GM12864 (cell line): ENCODE data around the gene RASGRP1.

Experiments
- DNase-seq: peaks from one replicate; pipeline ENCODE4 v3.0.0-alpha.2; 2011; ENCODE audit warnings: low read depth
- H3K4me3 ChIP-seq: 2 replicates; pipeline ENCODE4 v1.5.1; 2011; ENCODE audit warnings: mild to moderate bottlenecking, low read depth, low read length, control low read depth
- TF ChIP-seq, protein P1 (sequence below): IDR thresholded peaks from 2 replicates; pipeline ENCODE4 v1.5.1; 2011; ENCODE audit warnings: low read depth, mild to moderate bottlenecking, moderate library complexity, low read length, control low read depth, inconsistent platforms; ENCODE audit errors: missing control alignments

Gene RASGRP1

DNA sequence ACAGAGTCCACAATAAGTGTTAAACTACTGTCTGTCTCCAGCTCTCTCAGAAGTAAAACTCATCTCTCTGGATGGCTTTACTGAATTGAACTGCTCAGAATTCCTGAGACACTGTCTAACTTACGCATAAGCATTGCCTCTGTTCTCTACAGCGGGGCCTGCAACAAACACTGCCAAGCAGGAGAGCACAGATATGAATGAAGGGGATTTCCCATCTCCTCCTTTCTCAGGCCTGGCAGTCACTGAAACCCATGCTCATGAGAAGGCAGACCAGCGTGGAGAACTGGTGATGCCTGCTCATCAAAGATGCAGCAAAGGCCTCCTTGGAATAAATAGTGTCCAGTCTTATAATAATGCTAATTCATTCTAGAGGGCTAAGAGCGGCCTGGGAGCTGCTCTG lies 10.3 kb downstream of the RASGRP1 start:
- DNase-seq, result no peak
- H3K4me3 ChIP-seq, result no peak overlapping the region
- TF ChIP-seq, protein P1, sequence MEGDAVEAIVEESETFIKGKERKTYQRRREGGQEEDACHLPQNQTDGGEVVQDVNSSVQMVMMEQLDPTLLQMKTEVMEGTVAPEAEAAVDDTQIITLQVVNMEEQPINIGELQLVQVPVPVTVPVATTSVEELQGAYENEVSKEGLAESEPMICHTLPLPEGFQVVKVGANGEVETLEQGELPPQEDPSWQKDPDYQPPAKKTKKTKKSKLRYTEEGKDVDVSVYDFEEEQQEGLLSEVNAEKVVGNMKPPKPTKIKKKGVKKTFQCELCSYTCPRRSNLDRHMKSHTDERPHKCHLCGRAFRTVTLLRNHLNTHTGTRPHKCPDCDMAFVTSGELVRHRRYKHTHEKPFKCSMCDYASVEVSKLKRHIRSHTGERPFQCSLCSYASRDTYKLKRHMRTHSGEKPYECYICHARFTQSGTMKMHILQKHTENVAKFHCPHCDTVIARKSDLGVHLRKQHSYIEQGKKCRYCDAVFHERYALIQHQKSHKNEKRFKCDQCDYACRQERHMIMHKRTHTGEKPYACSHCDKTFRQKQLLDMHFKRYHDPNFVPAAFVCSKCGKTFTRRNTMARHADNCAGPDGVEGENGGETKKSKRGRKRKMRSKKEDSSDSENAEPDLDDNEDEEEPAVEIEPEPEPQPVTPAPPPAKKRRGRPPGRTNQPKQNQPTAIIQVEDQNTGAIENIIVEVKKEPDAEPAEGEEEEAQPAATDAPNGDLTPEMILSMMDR, result no peak

DNA sequence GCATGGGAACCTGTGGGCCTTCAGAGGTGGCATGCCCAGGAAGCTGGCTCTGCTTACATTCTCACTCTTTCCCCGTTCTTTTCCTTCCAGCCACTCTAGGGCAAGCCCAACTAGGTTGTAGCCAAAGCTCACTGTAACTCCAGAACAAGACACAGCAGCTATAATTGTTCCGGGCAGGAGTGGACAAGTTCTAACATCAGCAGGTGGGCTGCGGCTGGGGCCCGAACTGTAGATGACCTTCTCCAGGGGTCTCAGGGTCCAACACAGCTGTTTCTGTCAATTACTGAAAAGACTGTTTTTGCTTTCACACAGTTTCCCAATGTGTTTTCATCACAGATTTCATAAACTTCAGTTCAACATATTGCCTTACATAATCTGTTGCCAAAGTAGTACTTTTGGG lies 11.5 kb downstream of the RASGRP1 start:
- DNase-seq, result no peak
- no peak overlapping the region for H3K4me3 ChIP-seq
- TF ChIP-seq, protein P1, result no peak

DNA sequence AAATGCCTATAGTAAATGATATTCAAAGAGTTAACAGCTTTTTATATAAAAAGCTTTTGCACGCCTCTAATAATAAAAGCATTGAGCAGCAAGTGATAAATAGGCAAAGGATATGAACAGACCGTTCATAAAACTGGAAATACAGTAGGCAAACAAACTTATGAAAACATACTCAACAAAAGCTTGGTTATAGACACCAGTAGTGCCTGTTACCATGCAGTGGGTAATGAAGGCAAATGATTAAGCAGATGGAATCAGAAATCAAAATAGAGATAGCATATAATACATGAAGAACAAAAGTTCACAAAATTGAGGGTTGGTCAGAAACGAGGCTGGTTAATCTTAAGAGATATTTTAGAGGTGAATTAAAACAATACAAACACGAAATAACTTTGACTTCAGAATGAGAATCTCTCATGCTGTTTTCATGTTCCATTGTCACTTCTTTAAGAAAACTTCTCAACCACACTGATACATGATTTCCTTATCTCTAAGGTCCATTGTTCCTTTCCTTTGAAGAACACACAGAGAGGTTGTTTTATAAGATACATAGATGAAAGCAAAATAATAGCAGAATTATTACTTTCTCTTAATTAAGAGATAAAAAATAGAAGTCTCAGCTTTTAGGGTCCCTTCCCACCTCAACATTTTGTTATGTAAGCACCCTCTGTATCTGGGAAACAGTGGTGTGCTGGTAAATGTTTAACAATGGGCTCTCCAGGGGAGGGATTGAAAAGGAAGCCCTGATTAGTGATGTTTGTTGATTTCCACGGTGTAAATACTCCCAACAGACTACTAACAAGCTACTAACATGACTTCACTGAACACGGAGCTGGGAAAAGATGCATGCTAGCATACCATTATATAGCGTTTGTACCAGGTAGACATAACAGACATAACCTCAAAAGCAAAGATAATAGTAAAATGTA lies 12.6 kb downstream of the RASGRP1 start:
- TF ChIP-seq, protein P1, result no peak
- DNase-seq, result no peak

DNA sequence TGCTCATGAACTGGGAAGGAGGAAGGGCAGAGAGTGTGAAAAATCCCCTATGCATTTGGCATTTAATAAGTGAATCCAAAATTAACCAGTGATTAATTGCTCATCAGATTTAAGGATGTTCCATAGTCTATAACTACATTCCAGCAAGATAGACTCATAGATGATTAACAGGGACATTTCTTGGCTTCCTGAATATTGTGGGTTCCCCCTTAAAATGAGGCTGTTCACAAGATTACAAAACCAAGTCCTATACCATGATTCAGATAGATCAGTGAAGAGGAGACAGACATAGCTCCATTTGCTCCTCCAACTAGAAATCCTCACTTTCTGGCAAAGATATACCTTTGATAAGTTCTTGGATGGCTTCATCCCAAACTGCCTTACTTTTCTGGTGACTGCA lies 15.4 kb downstream of the RASGRP1 start:
- H3K4me3 ChIP-seq, result no peak overlapping the region
- TF ChIP-seq, protein P1, result no peak
- no peak for DNase-seq

More for the DNA sequence above, 12.6 kb downstream of the RASGRP1 start:
- H3K4me3 ChIP-seq, result no peak overlapping the region

DNA sequence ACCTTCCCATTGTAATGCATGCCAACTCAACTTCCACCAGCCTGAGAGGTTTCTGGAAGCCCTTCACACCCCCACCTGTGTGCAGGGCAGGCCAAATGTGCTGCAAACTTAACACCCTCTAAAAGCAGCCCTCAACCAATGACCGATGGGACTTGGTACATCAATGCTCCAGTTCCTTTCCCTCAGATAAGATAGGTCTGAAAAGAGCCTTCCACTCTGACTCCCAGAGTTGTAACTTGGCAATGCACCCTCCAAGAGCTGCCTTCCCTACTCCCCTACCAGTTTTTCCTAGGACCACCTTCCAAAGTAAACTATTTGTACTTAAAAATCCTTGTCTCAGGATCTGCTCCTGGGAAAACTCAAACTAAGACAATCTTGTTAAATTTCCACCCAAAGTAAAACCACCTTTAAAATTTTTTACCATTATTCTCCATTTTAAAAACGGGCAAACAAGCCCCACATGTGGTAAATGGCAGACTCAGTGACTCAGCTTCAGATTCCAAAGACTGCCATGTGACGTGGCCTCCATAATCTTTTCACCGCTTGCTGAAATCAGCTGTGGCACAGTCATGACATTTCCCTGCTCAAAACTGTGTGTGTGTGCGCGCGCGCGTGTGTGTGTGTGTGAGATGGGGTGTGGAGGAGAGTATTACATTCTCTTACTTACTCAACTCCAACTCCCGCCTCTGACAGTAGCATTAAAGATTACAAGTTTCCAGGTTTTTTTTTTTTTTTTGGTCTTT lies 17.2 kb downstream of the RASGRP1 start:
- TF ChIP-seq, protein P1, result no peak
- no peak overlapping the region for H3K4me3 ChIP-seq
- DNase-seq, result no peak

DNA sequence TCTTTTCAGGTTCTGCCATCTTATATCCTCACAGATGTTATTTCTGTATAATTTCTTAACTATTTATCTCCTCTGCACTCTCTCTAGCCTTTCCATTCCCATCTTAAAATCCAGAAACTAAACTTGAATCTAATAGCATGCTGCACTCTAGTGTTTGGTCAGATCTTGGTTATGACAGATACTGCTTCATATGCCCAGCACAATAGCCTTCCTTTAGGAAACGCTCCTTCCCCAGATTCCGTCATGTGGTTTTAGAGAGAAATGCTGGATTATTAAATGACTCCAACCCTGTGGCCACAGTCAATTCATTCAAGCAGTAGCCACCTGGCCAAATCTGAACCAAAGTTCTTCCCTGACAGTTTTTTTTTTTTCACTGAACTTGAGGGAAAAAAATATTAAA lies 19.4 kb downstream of the RASGRP1 start:
- no peak for DNase-seq
- TF ChIP-seq, protein P1, result no peak
- no peak overlapping the region for H3K4me3 ChIP-seq
